ENCODE measurements around the gene TBC1D13. TPM values are rescaled to one million over a fixed set of nuclear protein-coding genes. Genes with fewer than 3 reads are reported as not detected.
"Not testable (repeated sequence)": the region's sequence is repeated elsewhere in the genome, so short reads cannot be mapped to it uniquely, and the experiment has no call there.

The TBC1D13 gene
- total RNA-seq, 3 donors from 2014 or later (not counting 1 experiment from before 2014, with no cell fraction given) = 31.5 to 34.5 (median 33.7) TPM

DNA sequence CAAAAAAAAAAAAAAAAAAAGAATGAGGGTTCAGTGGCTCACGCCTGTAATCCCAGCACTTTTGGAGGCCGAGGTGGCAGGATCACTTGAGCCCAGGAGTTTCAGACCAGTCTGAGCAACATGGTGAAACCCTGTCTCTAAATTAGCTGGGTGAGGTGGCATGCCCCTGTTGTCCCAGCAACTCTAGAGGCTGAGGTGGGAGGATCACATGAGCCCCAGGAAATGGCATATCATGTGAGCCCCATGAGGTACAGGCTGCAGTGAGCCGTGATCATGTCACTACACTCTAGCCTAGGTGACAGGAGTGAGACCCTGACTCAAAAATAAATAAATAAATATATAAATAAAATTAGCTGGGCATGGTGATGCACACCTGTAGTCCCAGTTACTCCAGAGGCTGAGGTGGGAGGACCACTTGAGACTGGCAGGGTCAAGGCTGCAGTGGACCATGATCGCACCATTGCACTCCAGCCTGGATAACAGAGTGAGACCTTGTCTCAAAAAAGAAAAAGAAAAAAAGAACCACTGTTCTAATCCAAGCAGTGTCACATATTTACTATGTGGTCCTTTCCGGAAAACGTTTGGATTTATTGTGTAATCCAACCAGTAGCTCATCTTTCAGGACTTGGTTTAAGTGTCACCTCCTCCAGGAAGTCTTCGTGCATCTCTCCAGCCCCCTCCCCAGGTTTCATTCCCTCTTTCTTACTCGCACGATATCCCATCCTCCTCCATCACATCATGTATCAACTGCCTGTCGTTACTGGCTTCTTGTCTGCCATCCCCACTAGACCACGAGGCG lies 54.8 kb downstream of the TBC1D13 start:
- Mint-ChIP-seq H3K9me3 (no peaks in the 10 kb centered on the region), H3K27me3 (ENCODE audit: low read depth in 2 of 2) (no peaks in the 10 kb centered on the region), H3K27ac (no peak overlapping the region), H3K4me1 (no peaks in the 10 kb centered on the region), H3K4me3 (no peak overlapping the region), H3K36me3 (no peaks in the 10 kb centered on the region)
- Histone ChIP-seq H3K9me3 (ENCODE audit: control insufficient read depth, insufficient read depth, low read length) (no peaks in the 10 kb centered on the region), H3K4me1 (ENCODE audit: control insufficient read depth, insufficient read depth, low read length) (no peaks in the 10 kb centered on the region), H3K27ac (ENCODE audit: low read length) (no peak overlapping the region), H3K4me3 (ENCODE audit: low read length) (no peak overlapping the region), H3K27me3 (ENCODE audit: control insufficient read depth, insufficient read depth, low read length) (no peaks in the 10 kb centered on the region), H3K36me3 (ENCODE audit: control insufficient read depth, insufficient read depth, low read length) (no peaks in the 10 kb centered on the region)
- no peak for DNase-seq
- ATAC-seq = no peak
- 96% methylated on average over 11 of the region's 12 CpGs for WGBS (ENCODE audit: insufficient coverage)
- TF ChIP-seq, protein P1, sequence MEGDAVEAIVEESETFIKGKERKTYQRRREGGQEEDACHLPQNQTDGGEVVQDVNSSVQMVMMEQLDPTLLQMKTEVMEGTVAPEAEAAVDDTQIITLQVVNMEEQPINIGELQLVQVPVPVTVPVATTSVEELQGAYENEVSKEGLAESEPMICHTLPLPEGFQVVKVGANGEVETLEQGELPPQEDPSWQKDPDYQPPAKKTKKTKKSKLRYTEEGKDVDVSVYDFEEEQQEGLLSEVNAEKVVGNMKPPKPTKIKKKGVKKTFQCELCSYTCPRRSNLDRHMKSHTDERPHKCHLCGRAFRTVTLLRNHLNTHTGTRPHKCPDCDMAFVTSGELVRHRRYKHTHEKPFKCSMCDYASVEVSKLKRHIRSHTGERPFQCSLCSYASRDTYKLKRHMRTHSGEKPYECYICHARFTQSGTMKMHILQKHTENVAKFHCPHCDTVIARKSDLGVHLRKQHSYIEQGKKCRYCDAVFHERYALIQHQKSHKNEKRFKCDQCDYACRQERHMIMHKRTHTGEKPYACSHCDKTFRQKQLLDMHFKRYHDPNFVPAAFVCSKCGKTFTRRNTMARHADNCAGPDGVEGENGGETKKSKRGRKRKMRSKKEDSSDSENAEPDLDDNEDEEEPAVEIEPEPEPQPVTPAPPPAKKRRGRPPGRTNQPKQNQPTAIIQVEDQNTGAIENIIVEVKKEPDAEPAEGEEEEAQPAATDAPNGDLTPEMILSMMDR (IDR thresholded peaks at IDR 0.05) = no peak
- intact Hi-C loops (cut with micrococcal nuclease) = no loop called here

DNA sequence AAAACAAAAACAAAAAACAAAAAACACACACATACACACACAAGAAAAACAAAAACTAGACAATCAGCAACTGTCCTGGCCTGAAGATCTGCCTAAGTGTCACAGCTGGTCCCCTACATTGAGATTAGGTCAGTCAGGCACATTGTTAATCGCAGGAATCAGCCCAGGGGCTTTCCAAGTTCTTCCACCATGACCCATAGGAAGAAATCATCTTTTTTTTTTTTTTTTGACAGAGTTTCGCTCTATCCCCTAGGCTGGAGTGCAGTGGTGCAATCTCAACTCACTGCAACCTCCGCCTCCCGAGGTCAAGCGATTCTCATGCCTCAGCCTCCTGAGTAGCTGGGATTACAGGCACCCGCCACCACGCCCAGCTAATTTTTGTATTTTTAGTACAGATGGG lies 56.1 kb downstream of the TBC1D13 start:
- H3K4me3 ChIP-seq (ENCODE audit: low read length); DNase-seq; H3K4me1 ChIP-seq (ENCODE audit: control insufficient read depth, insufficient read depth, low read length); H3K27ac ChIP-seq (ENCODE audit: low read length); H3K27me3 Mint-ChIP-seq (ENCODE audit: low read depth in 2 of 2); H3K4me3 Mint-ChIP-seq; H3K9me3 Mint-ChIP-seq; ATAC-seq; H3K27me3 ChIP-seq (ENCODE audit: control insufficient read depth, insufficient read depth, low read length); H3K27ac Mint-ChIP-seq; intact Hi-C loops (cut with micrococcal nuclease); H3K9me3 ChIP-seq (ENCODE audit: control insufficient read depth, insufficient read depth, low read length); H3K36me3 Mint-ChIP-seq; H3K4me1 Mint-ChIP-seq; H3K36me3 ChIP-seq (ENCODE audit: control insufficient read depth, insufficient read depth, low read length): not testable (repeated sequence)
- WGBS (ENCODE audit: insufficient coverage) = 98% methylated on average over 7 of the region's 7 CpGs

GRCh38 chr9:128845186-128845931 lies 58.3 kb downstream of the TBC1D13 start:
- H3K36me3 Mint-ChIP-seq = no peaks in the 10 kb centered on the region
- no peaks in the 10 kb centered on the region for H3K9me3 ChIP-seq (ENCODE audit: control insufficient read depth, insufficient read depth, low read length)
- no peaks in the 10 kb centered on the region for H3K36me3 ChIP-seq (ENCODE audit: control insufficient read depth, insufficient read depth, low read length)
- H3K4me1 Mint-ChIP-seq = no peaks in the 10 kb centered on the region
- H3K4me3 ChIP-seq (ENCODE audit: low read length) = no peak overlapping the region
- WGBS (ENCODE audit: insufficient coverage) = 95% methylated on average over 13 of the region's 13 CpGs
- H3K4me3 Mint-ChIP-seq = no peak overlapping the region
- H3K27ac ChIP-seq (ENCODE audit: low read length) = no peak overlapping the region
- intact Hi-C loops (cut with micrococcal nuclease) = no loop called here
- ATAC-seq = peak in 1 of 3 donors; percentile 30
- TF ChIP-seq, protein P1 (IDR thresholded peaks at IDR 0.05) = no peak
- no peak for DNase-seq
- no peaks in the 10 kb centered on the region for H3K4me1 ChIP-seq (ENCODE audit: control insufficient read depth, insufficient read depth, low read length)
- no peak overlapping the region for H3K27ac Mint-ChIP-seq
- no peaks in the 10 kb centered on the region for H3K27me3 Mint-ChIP-seq (ENCODE audit: low read depth in 2 of 2)
- no peaks in the 10 kb centered on the region for H3K27me3 ChIP-seq (ENCODE audit: control insufficient read depth, insufficient read depth, low read length)
- H3K9me3 Mint-ChIP-seq = no peaks in the 10 kb centered on the region

- H3K4me3 Mint-ChIP-seq = no peak overlapping the region
- intact Hi-C loops (cut with micrococcal nuclease) = no loop called here
- Histone ChIP-seq H3K9me3 (ENCODE audit: control insufficient read depth, insufficient read depth, low read length) (peaks cover 7% of the 10 kb centered on the region), H3K27ac (ENCODE audit: low read length) (no peak overlapping the region), H3K4me3 (ENCODE audit: low read length) (no peak overlapping the region), H3K4me1 (ENCODE audit: control insufficient read depth, insufficient read depth, low read length) (no peaks in the 10 kb centered on the region), H3K27me3 (ENCODE audit: control insufficient read depth, insufficient read depth, low read length) (no peaks in the 10 kb centered on the region), H3K36me3 (ENCODE audit: control insufficient read depth, insufficient read depth, low read length) (no peaks in the 10 kb centered on the region)
- 95% methylated on average over 3 of the region's 3 CpGs for WGBS (ENCODE audit: insufficient coverage)
- ATAC-seq = no peak
- H3K4me1 Mint-ChIP-seq = peaks cover 0 to 5% of the 10 kb centered on the region in 2 donors
- peaks cover 3 to 7% of the 10 kb centered on the region in 2 donors for H3K9me3 Mint-ChIP-seq
- H3K27ac Mint-ChIP-seq = no peak overlapping the region
- no peak for DNase-seq
- H3K36me3 Mint-ChIP-seq = peaks cover 12% of the 10 kb centered on the region
- TF ChIP-seq, protein P1 (IDR thresholded peaks at IDR 0.05) = no peak
- no peaks in the 10 kb centered on the region for H3K27me3 Mint-ChIP-seq (ENCODE audit: low read depth in 2 of 2)
Observed at GRCh38 chr9:128846680-128847030, 59.6 kb downstream of the TBC1D13 start.
